Stimulated activated CD4-positive, alpha-beta T cell treated with anti-CD3 and anti-CD28 coated beads, Interleukin-1b, Interleukin-23, amount 100 ng/mL, for 4 hours (primary cell): ENCODE results near the gene EFCC1.

Experiments
- DNase-seq, 2 donors: peaks; one replicate each; pipeline ENCODE4 v3.0.0-alpha.2; 2020; ENCODE audit warnings: low read depth in 2 of 2

Gene EFCC1, protein sequence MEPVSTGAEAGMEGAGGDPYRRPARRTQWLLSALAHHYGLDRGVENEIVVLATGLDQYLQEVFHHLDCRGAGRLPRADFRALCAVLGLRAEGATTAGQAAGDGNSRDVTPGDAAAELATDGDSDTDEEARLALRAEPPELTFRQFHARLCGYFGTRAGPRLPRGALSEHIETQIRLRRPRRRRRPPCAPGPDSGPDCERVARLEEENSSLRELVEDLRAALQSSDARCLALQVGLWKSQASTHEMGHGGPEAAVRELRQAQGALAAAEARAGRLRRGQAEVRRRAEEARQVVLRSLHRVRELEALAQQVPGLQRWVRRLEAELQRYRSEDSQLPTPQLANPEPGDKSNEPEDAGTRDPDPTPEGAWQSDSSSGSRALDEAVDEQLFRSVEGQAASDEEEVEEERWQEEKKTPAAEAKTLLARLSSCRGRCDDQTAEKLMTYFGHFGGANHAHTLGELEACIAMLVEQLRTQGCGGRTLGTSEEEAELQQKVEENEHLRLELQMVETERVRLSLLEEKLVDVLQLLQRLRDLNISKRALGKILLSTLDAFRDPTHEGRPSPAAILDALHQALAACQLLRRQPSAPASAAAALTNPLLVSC

GRCh38 chr3:129001101-129001805, at the start of gene EFCC1:
TSS of gene EFCC1 (plus strand) at chr3:129001304. CDS start at chr3:129001629, 325 bp downstream.
- peak in 1 of 2 donors; percentile 11 for DNase-seq

GRCh38 chr3:128956440-128956839, 44.7 kb upstream of the EFCC1 start:
- no peak for DNase-seq

GRCh38 chr3:128965280-128965679, 35.8 kb upstream of the EFCC1 start:
- no peak for DNase-seq

- DNase-seq = no peak
Observed at GRCh38 chr3:128965818-128966217, 35.3 kb upstream of the EFCC1 start.

- DNase-seq = no peak
Observed at GRCh38 chr3:128967748-128968355, 33.3 kb upstream of the EFCC1 start.

GRCh38 chr3:128969993-128970739, 30.9 kb upstream of the EFCC1 start:
- DNase-seq = peak; percentile 46 to 58

- no peak for DNase-seq
Observed at GRCh38 chr3:128970740-128971047, 30.4 kb upstream of the EFCC1 start.

- DNase-seq = no peak
Observed at GRCh38 chr3:128971421-128972100, 29.5 kb upstream of the EFCC1 start.

- no peak for DNase-seq
Observed at GRCh38 chr3:128973988-128974564, 27.0 kb upstream of the EFCC1 start.

DNA sequence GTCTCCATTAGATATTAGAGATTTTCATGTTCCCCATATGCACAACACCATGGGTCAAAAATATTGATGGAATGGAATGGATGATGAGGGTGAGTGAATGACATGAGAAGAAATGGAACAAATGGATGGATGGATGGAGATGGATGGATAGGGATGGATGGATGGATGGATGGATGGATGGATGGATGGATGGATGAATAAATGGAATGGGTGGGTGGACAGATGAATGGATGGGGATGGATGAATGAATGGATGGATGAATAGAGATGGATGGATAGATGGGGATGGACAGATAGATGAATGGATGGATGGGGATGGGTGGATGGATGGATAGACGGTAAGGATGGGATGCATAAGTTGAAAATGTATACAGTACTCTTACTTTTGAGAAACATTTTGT, 25.8 kb upstream of the EFCC1 start:
- no peak for DNase-seq

DNA sequence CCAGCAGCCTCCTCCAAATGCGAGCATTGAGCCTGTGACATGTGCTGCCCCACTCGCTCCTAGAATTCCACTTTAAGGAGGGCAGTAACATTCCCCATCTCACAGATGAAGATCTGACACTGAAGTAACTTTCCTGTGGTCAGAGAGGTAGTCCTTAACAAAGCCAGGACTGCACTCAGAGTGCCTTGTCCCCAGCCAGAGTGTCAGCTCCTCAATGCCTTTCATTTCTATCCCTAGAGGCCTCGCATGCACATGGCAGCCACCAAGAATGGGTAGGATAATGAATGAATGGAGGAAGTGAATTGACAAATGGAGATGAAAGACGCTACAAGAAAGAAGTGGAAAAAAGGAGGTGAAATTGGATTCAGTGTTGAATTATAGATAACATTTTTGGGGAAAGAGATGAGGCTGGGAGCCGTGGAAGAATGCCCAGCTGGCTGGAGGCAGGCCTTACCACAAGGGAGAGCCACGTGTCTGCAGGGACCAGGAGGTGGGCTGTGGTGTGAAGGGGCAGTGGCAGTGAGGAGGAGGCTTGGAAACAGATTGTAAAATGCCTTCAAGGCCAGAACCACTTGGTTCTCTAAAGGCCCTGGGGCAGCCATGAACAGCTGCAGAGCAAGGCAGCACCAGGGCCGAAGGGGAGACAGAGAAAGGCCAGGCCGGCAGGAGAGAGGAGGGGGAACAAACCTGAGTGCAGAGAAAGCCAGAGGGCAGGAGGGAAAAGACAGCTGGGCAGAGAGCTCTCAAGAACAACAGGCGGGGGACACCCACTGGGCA, 17.6 kb upstream of the EFCC1 start:
- DNase-seq = no peak

- no peak for DNase-seq
Observed at GRCh38 chr3:128984596-128984995, 16.5 kb upstream of the EFCC1 start.

GRCh38 chr3:128987302-128988100, 13.6 kb upstream of the EFCC1 start:
- no peak for DNase-seq

DNA sequence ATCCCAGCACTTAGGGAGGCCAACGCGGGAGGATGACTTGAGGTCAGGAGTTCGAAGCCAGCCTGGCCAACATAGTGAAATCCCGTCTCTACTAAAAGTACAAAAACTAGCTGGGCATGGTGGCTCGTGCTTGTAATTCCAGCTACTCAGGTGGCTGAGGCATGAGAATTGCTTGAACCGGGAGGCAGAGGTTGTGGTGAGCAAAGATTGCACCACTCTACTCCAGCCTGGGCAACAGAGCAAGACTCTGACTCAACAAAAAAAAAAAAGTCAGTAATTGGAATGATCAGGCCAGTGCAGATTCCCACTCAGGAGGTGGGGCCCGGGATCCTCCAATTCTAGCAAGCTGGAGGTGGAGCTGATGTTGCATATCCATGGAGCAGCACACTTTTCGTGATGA, 12.8 kb upstream of the EFCC1 start:
- no peak for DNase-seq

DNA sequence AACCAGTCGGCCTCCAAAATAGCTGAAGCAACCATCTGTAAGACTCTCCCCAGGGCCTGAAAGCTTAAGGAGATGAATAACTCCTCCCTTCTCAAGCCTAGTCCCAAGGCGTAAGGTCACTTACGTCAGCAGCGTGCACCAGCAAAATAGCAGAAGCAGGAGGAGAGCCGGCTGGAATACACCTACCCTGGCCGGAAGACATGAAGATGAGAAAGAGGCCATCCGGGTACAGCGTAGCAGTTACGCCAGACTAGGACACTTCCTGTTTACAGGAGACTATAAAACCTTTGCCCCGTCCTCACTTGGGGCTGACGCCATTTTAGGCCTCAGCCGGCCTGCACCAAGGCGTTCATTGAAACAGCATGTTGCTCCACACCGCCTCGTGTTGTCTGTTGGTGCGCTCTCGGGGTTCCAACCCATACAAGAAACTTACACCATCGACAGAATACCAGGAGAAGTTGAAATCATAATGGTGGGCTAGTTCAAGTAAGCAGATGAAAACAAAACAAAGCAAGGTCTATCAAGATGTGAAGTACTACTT, 9.7 kb upstream of the EFCC1 start:
- no peak for DNase-seq

DNA sequence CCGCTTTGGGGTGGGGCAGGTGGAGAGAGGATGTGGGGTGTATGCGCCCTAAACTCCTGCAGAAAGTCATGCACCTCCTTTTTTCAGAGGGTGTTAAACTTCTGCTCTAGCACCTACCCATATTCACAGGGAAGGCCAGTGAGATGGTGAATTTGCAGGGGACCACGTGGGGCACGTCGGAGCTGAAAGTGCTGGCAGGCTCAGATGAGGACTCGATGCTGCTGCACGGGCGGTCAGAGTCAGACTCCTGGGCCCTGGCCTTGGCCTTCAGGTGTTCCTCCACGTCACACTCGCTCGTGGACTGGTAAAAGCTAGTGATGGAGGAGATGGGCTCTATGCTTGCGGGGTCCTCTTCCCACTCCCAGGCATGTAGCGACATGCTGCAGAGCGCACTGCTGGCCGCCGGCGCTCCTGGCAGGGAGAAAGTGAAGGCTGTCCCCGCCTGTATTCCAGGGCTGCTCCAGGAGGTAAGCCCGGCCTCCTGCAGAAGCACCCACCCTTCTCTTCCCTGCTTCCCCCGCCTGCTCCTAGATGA, 8.1 kb upstream of the EFCC1 start:
- no peak for DNase-seq

- DNase-seq = peak; percentile 85 to 86
Observed at GRCh38 chr3:128993461-128994172, 7.5 kb upstream of the EFCC1 start, which contains the start of gene CFAP92. TSS of gene CFAP92 (minus strand) at chr3:128994076. CDS start at chr3:128993304, 772 bp downstream.

DNA sequence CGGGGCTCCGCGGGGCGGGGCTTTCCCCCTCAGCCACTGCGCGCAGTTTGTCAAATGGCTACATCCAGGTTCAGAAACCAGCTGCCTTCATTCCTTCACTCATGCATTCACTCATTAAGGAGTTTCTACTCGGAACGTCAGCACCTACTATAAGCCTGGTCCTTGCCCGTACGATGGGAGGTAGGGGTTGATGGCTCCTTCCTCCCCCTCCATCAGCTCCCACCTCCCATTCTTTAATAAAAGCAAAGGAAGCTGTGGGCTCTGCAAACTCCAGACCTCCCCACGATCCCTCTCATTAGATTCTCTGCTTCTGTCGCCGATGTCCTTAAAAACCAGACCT, 7.0 kb upstream of the EFCC1 start:
- no peak for DNase-seq
